Inflammatory macrophage treated with lipopolysaccharide for 1 hour (primary cell): ENCODE data around the gene LITAFD.
"Not testable (repeated sequence)": the region's sequence is repeated elsewhere in the genome, so short reads cannot be mapped to it uniquely, and the experiment has no call there.

Experiments
- DNase-seq, 2 donors: peaks; one replicate each; pipeline ENCODE4 v3.0.0-alpha.2; 2020 to 2022

The LITAFD gene

GRCh38 chr16:8858994-8859912, 22.9 kb upstream of the LITAFD start:
- no peak for DNase-seq

GRCh38 chr16:8859913-8860881, 22.0 kb upstream of the LITAFD start:
- DNase-seq, result no peak

GRCh38 chr16:8861563-8862308, 20.4 kb upstream of the LITAFD start:
- DNase-seq, result no peak

GRCh38 chr16:8862309-8863130, 19.6 kb upstream of the LITAFD start:
- DNase-seq, result no peak

- DNase-seq, result no peak
Observed at GRCh38 chr16:8863594-8864424, 18.3 kb upstream of the LITAFD start.

GRCh38 chr16:8864480-8865110, 17.6 kb upstream of the LITAFD start:
- no peak for DNase-seq

GRCh38 chr16:8865145-8865882, 16.8 kb upstream of the LITAFD start:
- no peak for DNase-seq

- DNase-seq, result no peak
Observed at GRCh38 chr16:8866118-8866883, 15.8 kb upstream of the LITAFD start.

- no peak for DNase-seq
Observed at GRCh38 chr16:8866884-8867215, 15.3 kb upstream of the LITAFD start.

- no peak for DNase-seq
Observed at GRCh38 chr16:8867216-8867931, 14.8 kb upstream of the LITAFD start.

- DNase-seq, result no peak
Observed at GRCh38 chr16:8867932-8868415, 14.2 kb upstream of the LITAFD start.

GRCh38 chr16:8868416-8869211, 13.5 kb upstream of the LITAFD start, which contains the start of gene CARHSP1:
Gene CARHSP1, minus strand, starts transcription at chr16:8869006. Its CDS starts 9,678 bp downstream, at chr16:8859328.
- DNase-seq, result peak; percentile 86 to 89

GRCh38 chr16:8869212-8869987, 12.8 kb upstream of the LITAFD start:
- DNase-seq, result no peak

- DNase-seq, result not testable (repeated sequence)
Observed at GRCh38 chr16:8869988-8870241, 12.2 kb upstream of the LITAFD start.

GRCh38 chr16:8872071-8872470, 10.1 kb upstream of the LITAFD start:
- DNase-seq, result no peak
